HG03039 (cell line): Measurements from ENCODE around the gene SYNJ1.

Experiments
- ATAC-seq: cut with Tn5 transposase; IDR thresholded peaks from one replicate; pipeline ENCODE4 v1.9.1; 2021; ENCODE audit warnings: mild to moderate bottlenecking, moderate library complexity; ENCODE audit not compliant: unreplicated experiment

SYNJ1 gene

GRCh38 chr21:32584472-32584871 is 143.3 kb downstream of the SYNJ1 start:
- ATAC-seq: no peak

GRCh38 chr21:32581732-32582131 is 146.1 kb downstream of the SYNJ1 start:
- ATAC-seq: no peak

- ATAC-seq: no peak
These were observed 146.9 kb downstream of the SYNJ1 start for GRCh38 chr21:32580949-32581348.
